NCI-H1048 (cell line): ENCODE results near the gene TGM2.

Experiments
- DNase-seq: peaks from one replicate; lab custom pipeline; 2025; lab: John Stamatoyannopoulos, UW

The TGM2 gene

GRCh38 chr20:38175304-38176180 is 10.5 kb upstream of the TGM2 start:
- no peak for DNase-seq

GRCh38 chr20:38173237-38174156 is 8.4 kb upstream of the TGM2 start:
- no peak for DNase-seq

GRCh38 chr20:38172408-38172807 is 7.3 kb upstream of the TGM2 start:
- no peak for DNase-seq

GRCh38 chr20:38171675-38172043 is 6.6 kb upstream of the TGM2 start:
- DNase-seq, result no peak

- DNase-seq, result no peak
Observed at GRCh38 chr20:38170826-38171674, 6.0 kb upstream of the TGM2 start.

GRCh38 chr20:38170219-38170825 is 5.3 kb upstream of the TGM2 start:
- DNase-seq, result no peak

- no peak for DNase-seq
Observed at GRCh38 chr20:38169636-38170193, 4.6 kb upstream of the TGM2 start.

- no peak for DNase-seq
Observed at GRCh38 chr20:38168791-38169589, 3.9 kb upstream of the TGM2 start.

- DNase-seq, result no peak
Observed at GRCh38 chr20:38167851-38168760, 3.0 kb upstream of the TGM2 start.

- DNase-seq, result no peak
Observed at GRCh38 chr20:38167328-38167850, 2.3 kb upstream of the TGM2 start.

GRCh38 chr20:38166703-38167233 is 1.7 kb upstream of the TGM2 start:
- DNase-seq, result no peak

GRCh38 chr20:38165966-38166702 is 1.1 kb upstream of the TGM2 start:
- DNase-seq, result no peak

GRCh38 chr20:38164624-38165088 is 414 bp downstream of the TGM2 start:
- DNase-seq, result no peak

GRCh38 chr20:38164069-38164468 is 1.0 kb downstream of the TGM2 start:
- DNase-seq, result no peak

GRCh38 chr20:38162878-38163875 is 1.9 kb downstream of the TGM2 start:
- DNase-seq, result no peak

- no peak for DNase-seq
Observed at GRCh38 chr20:38162149-38162548, 2.9 kb downstream of the TGM2 start.

- no peak for DNase-seq
Observed at GRCh38 chr20:38161412-38161774, 3.7 kb downstream of the TGM2 start.
